Gastrocnemius medialis (tissue), 4 donors: Measurements from ENCODE around the gene USP6NL.

ENCODE experiments used
- POLR2A ChIP-seq, 2 donors: fragments of 450-650 bp; IDR thresholded peaks; one replicate each; pipeline ENCODE4 v1.6.1; 2017; ENCODE audit warnings: antibody characterized with exemption in 2 of 2, mild to moderate bottlenecking in 2 of 2, moderate library complexity in 2 of 2
- TF ChIP-seq, protein P1 (sequence below), 5 experiments: fragments of 450-650 bp in 3 of 5; fragments of 200-600 bp in 2 of 5; sonication (generic) in 2 of 5; IDR thresholded peaks in 4 of 5; conservative IDR thresholded peaks in 1 of 5; 1 replicate in 4 of 5; 2 replicates in 1 of 5; pipeline ENCODE4 v1.5.1; 2016 to 2019; ENCODE audit warnings: antibody characterized with exemption in 5 of 5, mild to moderate bottlenecking in 3 of 5, moderate library complexity in 3 of 5

DNA sequence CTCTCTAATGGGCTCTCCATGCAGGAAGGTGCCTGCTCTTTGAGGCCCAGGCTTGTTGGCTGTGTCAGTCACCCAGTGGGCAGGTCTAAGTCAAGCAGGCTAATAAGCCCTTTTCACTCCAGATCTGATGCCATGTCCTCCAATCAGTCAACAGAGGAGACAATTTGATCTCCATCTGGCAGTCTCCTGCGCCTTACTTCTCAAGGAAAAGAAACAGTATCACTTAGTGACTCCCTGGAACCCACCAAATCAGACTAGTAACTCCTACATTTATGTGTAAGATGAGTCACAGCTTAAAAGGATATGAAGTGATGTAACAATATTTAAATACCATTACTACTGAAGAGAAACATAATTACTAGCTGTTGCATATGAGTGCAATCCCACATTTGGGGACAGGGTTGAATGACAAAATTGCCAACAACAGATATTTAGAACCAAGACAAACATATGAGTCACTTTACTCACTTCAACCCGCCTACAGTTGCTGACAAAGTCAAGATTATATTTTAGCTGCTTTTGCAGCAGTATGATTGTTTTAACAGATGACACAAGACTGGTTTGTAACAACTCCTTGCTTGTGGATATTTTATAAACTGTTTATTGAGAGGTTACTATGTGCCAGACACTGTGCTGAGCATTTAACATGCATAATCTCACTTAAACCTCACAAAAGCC lies 72.1 kb downstream of the USP6NL start:
- no peak for TF ChIP-seq POLR2A (IDR thresholded peaks at IDR 0.05)
- TF ChIP-seq, protein P1, sequence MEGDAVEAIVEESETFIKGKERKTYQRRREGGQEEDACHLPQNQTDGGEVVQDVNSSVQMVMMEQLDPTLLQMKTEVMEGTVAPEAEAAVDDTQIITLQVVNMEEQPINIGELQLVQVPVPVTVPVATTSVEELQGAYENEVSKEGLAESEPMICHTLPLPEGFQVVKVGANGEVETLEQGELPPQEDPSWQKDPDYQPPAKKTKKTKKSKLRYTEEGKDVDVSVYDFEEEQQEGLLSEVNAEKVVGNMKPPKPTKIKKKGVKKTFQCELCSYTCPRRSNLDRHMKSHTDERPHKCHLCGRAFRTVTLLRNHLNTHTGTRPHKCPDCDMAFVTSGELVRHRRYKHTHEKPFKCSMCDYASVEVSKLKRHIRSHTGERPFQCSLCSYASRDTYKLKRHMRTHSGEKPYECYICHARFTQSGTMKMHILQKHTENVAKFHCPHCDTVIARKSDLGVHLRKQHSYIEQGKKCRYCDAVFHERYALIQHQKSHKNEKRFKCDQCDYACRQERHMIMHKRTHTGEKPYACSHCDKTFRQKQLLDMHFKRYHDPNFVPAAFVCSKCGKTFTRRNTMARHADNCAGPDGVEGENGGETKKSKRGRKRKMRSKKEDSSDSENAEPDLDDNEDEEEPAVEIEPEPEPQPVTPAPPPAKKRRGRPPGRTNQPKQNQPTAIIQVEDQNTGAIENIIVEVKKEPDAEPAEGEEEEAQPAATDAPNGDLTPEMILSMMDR (IDR thresholded peaks at IDR 0.05 in 4 of 5, conservative IDR thresholded peaks at IDR 0.05 in 1 of 5) = no peak
